T-helper 2 cell treated with Interferon-gamma antibody and Interleukin-4, amounts not matched to agents 5 μg/mL and 100 μg/mL, for 36 hours (primary cell): ENCODE data around the gene CTNNBL1.

Experiments
- DNase-seq: peaks from one replicate; pipeline ENCODE4 v3.0.0; 2021; ENCODE audit warnings: low spot score
- H3K27ac Mint-ChIP-seq: one replicate; pipeline ENCODE4 v1.8.0; 2021; ENCODE audit warnings: mild to moderate bottlenecking, mixed read lengths
- H3K27me3 Mint-ChIP-seq: one replicate; pipeline ENCODE4 v1.8.0; 2021; ENCODE audit warnings: low read depth, mixed read lengths
- H3K36me3 Mint-ChIP-seq: one replicate; pipeline ENCODE4 v1.8.0; 2021; ENCODE audit warnings: low read depth, mixed read lengths
- H3K4me1 Mint-ChIP-seq: one replicate; pipeline ENCODE4 v1.8.0; 2021; ENCODE audit warnings: low read depth, mixed read lengths
- H3K4me3 Mint-ChIP-seq: one replicate; pipeline ENCODE4 v1.8.0; 2022; ENCODE audit warnings: mild to moderate bottlenecking, moderate library complexity, mixed read lengths
- H3K9me3 Mint-ChIP-seq: one replicate; pipeline ENCODE4 v1.8.0; 2021; ENCODE audit warnings: mixed read lengths

The CTNNBL1 gene

GRCh38 chr20:37776049-37776448 lies 82.2 kb downstream of the CTNNBL1 start:
- Mint-ChIP-seq H3K27ac (no peak overlapping the region), H3K4me1 (peaks cover 7% of the 10 kb centered on the region), H3K9me3 (no peaks in the 10 kb centered on the region), H3K4me3 (no peak overlapping the region), H3K36me3 (peaks cover 25% of the 10 kb centered on the region), H3K27me3 (no peaks in the 10 kb centered on the region)
- no peak for DNase-seq

GRCh38 chr20:37776526-37776925 lies 82.7 kb downstream of the CTNNBL1 start:
- Mint-ChIP-seq H3K36me3 (peaks cover 29% of the 10 kb centered on the region), H3K4me3 (no peak overlapping the region), H3K9me3 (no peaks in the 10 kb centered on the region), H3K27me3 (no peaks in the 10 kb centered on the region), H3K27ac (no peak overlapping the region), H3K4me1 (peaks cover 7% of the 10 kb centered on the region)
- DNase-seq, result no peak

- Mint-ChIP-seq H3K4me3 (no peak overlapping the region), H3K4me1 (peaks cover 7% of the 10 kb centered on the region), H3K27ac (no peak overlapping the region), H3K36me3 (peaks cover 33% of the 10 kb centered on the region), H3K27me3 (no peaks in the 10 kb centered on the region), H3K9me3 (no peaks in the 10 kb centered on the region)
- DNase-seq, result no peak
These were observed 83.5 kb downstream of the CTNNBL1 start for GRCh38 chr20:37777012-37777950.

GRCh38 chr20:37777988-37778659 lies 84.3 kb downstream of the CTNNBL1 start:
- DNase-seq, result no peak
- H3K27me3 Mint-ChIP-seq, result no peaks in the 10 kb centered on the region
- H3K9me3 Mint-ChIP-seq, result no peaks in the 10 kb centered on the region
- peaks cover 7% of the 10 kb centered on the region for H3K4me1 Mint-ChIP-seq
- no peak overlapping the region for H3K27ac Mint-ChIP-seq
- no peak overlapping the region for H3K4me3 Mint-ChIP-seq
- peaks cover 33% of the 10 kb centered on the region for H3K36me3 Mint-ChIP-seq

GRCh38 chr20:37781626-37782025 lies 87.8 kb downstream of the CTNNBL1 start:
- Mint-ChIP-seq H3K4me3 (no peak overlapping the region), H3K4me1 (peaks cover 6% of the 10 kb centered on the region), H3K27ac (no peak overlapping the region)

GRCh38 chr20:37786043-37786442 lies 92.2 kb downstream of the CTNNBL1 start:
- DNase-seq, result no peak
- Mint-ChIP-seq H3K36me3 (peaks cover 29% of the 10 kb centered on the region), H3K27me3 (no peaks in the 10 kb centered on the region), H3K4me1 (no peaks in the 10 kb centered on the region), H3K27ac (no peak overlapping the region), H3K4me3 (no peak overlapping the region), H3K9me3 (no peaks in the 10 kb centered on the region)

More at GRCh38 chr20:37781626-37782025, 87.8 kb downstream of the CTNNBL1 start:
- Mint-ChIP-seq H3K27me3 (no peaks in the 10 kb centered on the region), H3K36me3 (peaks cover 31% of the 10 kb centered on the region), H3K9me3 (no peaks in the 10 kb centered on the region)
- DNase-seq, result no peak

GRCh38 chr20:37789408-37789807 lies 95.6 kb downstream of the CTNNBL1 start:
- H3K4me3 Mint-ChIP-seq, result no peak overlapping the region
- H3K27ac Mint-ChIP-seq, result no peak overlapping the region
- no peak for DNase-seq
- no peaks in the 10 kb centered on the region for H3K9me3 Mint-ChIP-seq
- no peaks in the 10 kb centered on the region for H3K27me3 Mint-ChIP-seq
- peaks cover 26% of the 10 kb centered on the region for H3K36me3 Mint-ChIP-seq
- no peaks in the 10 kb centered on the region for H3K4me1 Mint-ChIP-seq

GRCh38 chr20:37790900-37791299 lies 97.1 kb downstream of the CTNNBL1 start:
- no peaks in the 10 kb centered on the region for H3K27me3 Mint-ChIP-seq
- DNase-seq, result no peak
- peaks cover 29% of the 10 kb centered on the region for H3K36me3 Mint-ChIP-seq
- no peak overlapping the region for H3K4me3 Mint-ChIP-seq
- H3K4me1 Mint-ChIP-seq, result no peaks in the 10 kb centered on the region
- H3K9me3 Mint-ChIP-seq, result no peaks in the 10 kb centered on the region
- no peak overlapping the region for H3K27ac Mint-ChIP-seq

- Mint-ChIP-seq H3K27ac (no peak overlapping the region), H3K36me3 (peaks cover 21% of the 10 kb centered on the region), H3K27me3 (no peaks in the 10 kb centered on the region), H3K4me3 (no peak overlapping the region), H3K4me1 (no peaks in the 10 kb centered on the region), H3K9me3 (no peaks in the 10 kb centered on the region)
- DNase-seq, result no peak
These were observed 102.3 kb downstream of the CTNNBL1 start for GRCh38 chr20:37796121-37796520.

- Mint-ChIP-seq H3K36me3 (peaks cover 19% of the 10 kb centered on the region), H3K4me3 (no peak overlapping the region), H3K27ac (no peak overlapping the region)
These were observed 102.9 kb downstream of the CTNNBL1 start for GRCh38 chr20:37796733-37797132.

GRCh38 chr20:37797669-37798175 lies 103.9 kb downstream of the CTNNBL1 start:
- H3K36me3 Mint-ChIP-seq, result peaks cover 13% of the 10 kb centered on the region
- no peaks in the 10 kb centered on the region for H3K27me3 Mint-ChIP-seq
- H3K4me1 Mint-ChIP-seq, result no peaks in the 10 kb centered on the region
- no peak for DNase-seq
- no peak overlapping the region for H3K4me3 Mint-ChIP-seq
- no peak overlapping the region for H3K27ac Mint-ChIP-seq
- H3K9me3 Mint-ChIP-seq, result no peaks in the 10 kb centered on the region

More at GRCh38 chr20:37796733-37797132, 102.9 kb downstream of the CTNNBL1 start:
- Mint-ChIP-seq H3K27me3 (no peaks in the 10 kb centered on the region), H3K4me1 (no peaks in the 10 kb centered on the region), H3K9me3 (no peaks in the 10 kb centered on the region)
- no peak for DNase-seq

GRCh38 chr20:37798312-37798711 lies 104.5 kb downstream of the CTNNBL1 start:
- Mint-ChIP-seq H3K27ac (no peak overlapping the region), H3K36me3 (peaks cover 15% of the 10 kb centered on the region), H3K9me3 (no peaks in the 10 kb centered on the region), H3K4me3 (no peak overlapping the region), H3K27me3 (no peaks in the 10 kb centered on the region), H3K4me1 (no peaks in the 10 kb centered on the region)
- DNase-seq, result no peak

- no peak for DNase-seq
- no peaks in the 10 kb centered on the region for H3K9me3 Mint-ChIP-seq
- no peaks in the 10 kb centered on the region for H3K27me3 Mint-ChIP-seq
- H3K36me3 Mint-ChIP-seq, result peaks cover 16% of the 10 kb centered on the region
- H3K4me1 Mint-ChIP-seq, result peaks cover 4% of the 10 kb centered on the region
- H3K27ac Mint-ChIP-seq, result no peak overlapping the region
- no peak overlapping the region for H3K4me3 Mint-ChIP-seq
These were observed 106.8 kb downstream of the CTNNBL1 start for GRCh38 chr20:37800618-37801017.

GRCh38 chr20:37801921-37802320 lies 108.1 kb downstream of the CTNNBL1 start:
- Mint-ChIP-seq H3K36me3 (peaks cover 12% of the 10 kb centered on the region), H3K4me1 (peaks cover 4% of the 10 kb centered on the region), H3K27ac (no peak overlapping the region), H3K27me3 (no peaks in the 10 kb centered on the region), H3K4me3 (no peak overlapping the region), H3K9me3 (no peaks in the 10 kb centered on the region)
- no peak for DNase-seq
